ENCODE measurements around the gene C5AR2.
"Not testable (repeated sequence)": the region's sequence is repeated elsewhere in the genome, so short reads cannot be mapped to it uniquely, and the experiment has no call there.

The C5AR2 gene

GRCh38 chr19:47381653-47382279 lies 49.8 kb downstream of the C5AR2 start:
- Histone ChIP-seq H3K9ac (no peak overlapping the region), H3K4me1 (no peaks in the 10 kb centered on the region), H3K36me3 (ENCODE audit: control insufficient read depth, insufficient read depth, low read length) (no peaks in the 10 kb centered on the region), H3K9me3 (ENCODE audit: control insufficient read depth, low read length) (no peaks in the 10 kb centered on the region), H3K4me3 (ENCODE audit: low read depth, low read length) (no peak overlapping the region), H3K27ac (no peak overlapping the region), H3K27me3 (ENCODE audit: control insufficient read depth, insufficient read depth, low read length) (no peaks in the 10 kb centered on the region), H3K79me2 (no peaks in the 10 kb centered on the region), H3K4me2 (ENCODE audit: low read length) (no peak overlapping the region), H2AFZ (no peak overlapping the region)
- TF ChIP-seq CTCF (IDR thresholded peaks at IDR 0.05): no peak

GRCh38 chr19:47383890-47384289 lies 51.9 kb downstream of the C5AR2 start:
- H3K4me1 ChIP-seq; H3K4me2 ChIP-seq (ENCODE audit: low read length); H3K27me3 ChIP-seq (ENCODE audit: control insufficient read depth, insufficient read depth, low read length); H3K9ac ChIP-seq; H3K27ac ChIP-seq; H2AFZ ChIP-seq; H3K9me3 ChIP-seq (ENCODE audit: control insufficient read depth, low read length); H3K36me3 ChIP-seq (ENCODE audit: control insufficient read depth, insufficient read depth, low read length); H3K79me2 ChIP-seq; H3K4me3 ChIP-seq (ENCODE audit: low read depth, low read length): not testable (repeated sequence)

GRCh38 chr19:47384533-47384932 lies 52.6 kb downstream of the C5AR2 start:
- H3K4me1 ChIP-seq; H3K4me2 ChIP-seq (ENCODE audit: low read length); H2AFZ ChIP-seq; H3K36me3 ChIP-seq (ENCODE audit: control insufficient read depth, insufficient read depth, low read length); H3K27me3 ChIP-seq (ENCODE audit: control insufficient read depth, insufficient read depth, low read length); H3K27ac ChIP-seq; H3K9ac ChIP-seq; H3K79me2 ChIP-seq; H3K9me3 ChIP-seq (ENCODE audit: control insufficient read depth, low read length); H3K4me3 ChIP-seq (ENCODE audit: low read depth, low read length): not testable (repeated sequence)

- not testable (repeated sequence) for H3K4me2 ChIP-seq (ENCODE audit: low read length); H3K4me3 ChIP-seq (ENCODE audit: low read depth, low read length); H2AFZ ChIP-seq; H3K4me1 ChIP-seq; H3K9ac ChIP-seq; H3K27ac ChIP-seq; H3K79me2 ChIP-seq; H3K9me3 ChIP-seq (ENCODE audit: control insufficient read depth, low read length); H3K27me3 ChIP-seq (ENCODE audit: control insufficient read depth, insufficient read depth, low read length); H3K36me3 ChIP-seq (ENCODE audit: control insufficient read depth, insufficient read depth, low read length)
Observed at GRCh38 chr19:47386582-47386981, 54.6 kb downstream of the C5AR2 start.

- H3K27ac ChIP-seq; H3K9me3 ChIP-seq (ENCODE audit: control insufficient read depth, low read length); H3K4me2 ChIP-seq (ENCODE audit: low read length); H3K4me3 ChIP-seq (ENCODE audit: low read depth, low read length); H2AFZ ChIP-seq; H3K36me3 ChIP-seq (ENCODE audit: control insufficient read depth, insufficient read depth, low read length); H3K79me2 ChIP-seq; H3K9ac ChIP-seq; H3K4me1 ChIP-seq; H3K27me3 ChIP-seq (ENCODE audit: control insufficient read depth, insufficient read depth, low read length): not testable (repeated sequence)
Observed at GRCh38 chr19:47387623-47388022, 55.6 kb downstream of the C5AR2 start.

- not testable (repeated sequence) for H2AFZ ChIP-seq; H3K79me2 ChIP-seq; H3K4me1 ChIP-seq; H3K9me3 ChIP-seq (ENCODE audit: control insufficient read depth, low read length); H3K27me3 ChIP-seq (ENCODE audit: control insufficient read depth, insufficient read depth, low read length); H3K9ac ChIP-seq; H3K27ac ChIP-seq; H3K36me3 ChIP-seq (ENCODE audit: control insufficient read depth, insufficient read depth, low read length); H3K4me3 ChIP-seq (ENCODE audit: low read depth, low read length); H3K4me2 ChIP-seq (ENCODE audit: low read length)
Observed at GRCh38 chr19:47388721-47389120, 56.7 kb downstream of the C5AR2 start.

- Histone ChIP-seq H3K4me1 (no peaks in the 10 kb centered on the region), H3K4me3 (ENCODE audit: low read depth, low read length) (no peak overlapping the region), H2AFZ (no peak overlapping the region), H3K4me2 (ENCODE audit: low read length) (no peak overlapping the region), H3K9ac (no peak overlapping the region), H3K27ac (no peak overlapping the region), H3K9me3 (ENCODE audit: control insufficient read depth, low read length) (no peaks in the 10 kb centered on the region), H3K79me2 (no peaks in the 10 kb centered on the region), H3K36me3 (ENCODE audit: control insufficient read depth, insufficient read depth, low read length) (no peaks in the 10 kb centered on the region), H3K27me3 (ENCODE audit: control insufficient read depth, insufficient read depth, low read length) (no peaks in the 10 kb centered on the region)
- no peak for TF ChIP-seq CTCF (IDR thresholded peaks at IDR 0.05)
Observed at GRCh38 chr19:47389150-47389556, 57.2 kb downstream of the C5AR2 start.

All from parathyroid adenoma (tissue), 2 donors.